Measurements from ENCODE around the gene OLFM2.

GRCh38 chr19:9818734-9819595 is 117.3 kb downstream of the OLFM2 start, which contains the start of gene FBXL12:
- no peak for TF ChIP-seq CTCF (conservative IDR thresholded peaks at IDR 0.05; ENCODE audit: low read length)
- no peak for TF ChIP-seq EZH2phosphoT487 (IDR thresholded peaks at IDR 0.05; ENCODE audit: borderline replicate concordance)

Data from Loucy (cell line).